ENCODE data around the gene SEPHS2.
"Not testable (repeated sequence)": the region's sequence is repeated elsewhere in the genome, so short reads cannot be mapped to it uniquely, and the experiment has no call there.

The SEPHS2 gene

GRCh38 chr16:30461426-30461825 lies 15.8 kb upstream of the SEPHS2 start:
- not testable (repeated sequence) for DNase-seq

- no peak for DNase-seq
These were observed 13.8 kb upstream of the SEPHS2 start for GRCh38 chr16:30459456-30459855.

GRCh38 chr16:30458561-30459394 lies 13.1 kb upstream of the SEPHS2 start:
- DNase-seq = peak; percentile 91

DNA sequence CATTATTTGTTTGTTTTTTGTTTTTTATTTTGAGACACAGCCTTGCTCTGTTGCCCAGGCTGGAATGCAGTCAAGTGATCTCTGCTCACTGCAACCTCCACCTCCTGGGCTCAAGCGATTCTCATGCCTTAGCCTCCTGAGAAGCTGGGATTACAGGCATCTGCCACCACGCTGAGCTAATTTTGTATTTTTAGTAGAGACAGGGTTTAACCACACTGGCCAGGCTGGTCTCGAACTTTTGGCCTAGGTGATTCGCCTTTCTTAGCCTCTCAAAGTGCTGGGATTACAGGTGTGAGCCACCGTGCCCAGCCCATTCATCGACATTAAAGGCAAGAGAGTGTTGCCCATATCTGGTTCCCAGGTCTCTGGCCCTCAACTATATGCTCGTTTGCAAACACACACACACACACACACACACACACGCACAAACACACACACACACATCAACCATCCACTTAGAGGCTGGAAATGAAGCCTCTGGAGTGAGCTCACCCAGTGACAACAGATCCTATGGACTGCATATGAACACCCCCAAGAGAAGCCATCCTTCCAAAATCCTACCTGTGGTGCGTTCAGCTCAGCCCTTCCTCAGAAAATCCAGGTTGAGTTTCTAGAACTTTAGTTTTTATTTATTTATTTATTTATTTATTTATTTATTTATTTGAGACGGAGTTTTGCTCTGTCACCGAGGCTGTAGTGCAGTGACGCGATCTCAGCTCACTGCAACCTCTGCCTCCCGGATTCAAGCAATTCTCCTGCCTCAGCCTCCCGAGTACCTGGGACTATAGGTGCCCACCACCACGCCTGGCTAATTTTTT lies 12.3 kb upstream of the SEPHS2 start:
- no peak for DNase-seq

DNA sequence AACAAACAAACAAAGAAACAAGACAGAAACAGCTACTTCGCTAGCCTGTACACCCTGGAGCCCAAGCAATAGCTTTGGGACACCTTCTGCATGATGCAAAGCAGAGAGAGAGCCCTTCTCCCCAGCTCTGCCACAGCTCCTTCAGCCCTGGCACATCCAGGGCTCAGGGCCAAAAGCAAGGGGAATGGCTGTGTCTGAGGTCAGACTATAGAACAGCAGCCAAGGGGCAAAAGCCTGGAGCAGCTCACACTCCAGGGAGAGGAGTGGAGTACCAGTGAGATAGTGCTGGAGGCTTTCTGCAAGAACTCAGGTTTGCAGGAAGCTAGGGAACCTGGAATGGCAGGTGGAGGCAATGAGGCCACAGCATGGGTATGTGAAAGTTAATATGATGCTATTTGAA lies 11.6 kb upstream of the SEPHS2 start:
- DNase-seq = no peak

GRCh38 chr16:30456302-30456701 lies 10.6 kb upstream of the SEPHS2 start:
- no peak for DNase-seq

GRCh38 chr16:30452709-30453580 lies 7.3 kb upstream of the SEPHS2 start:
- DNase-seq = not testable (repeated sequence)

DNA sequence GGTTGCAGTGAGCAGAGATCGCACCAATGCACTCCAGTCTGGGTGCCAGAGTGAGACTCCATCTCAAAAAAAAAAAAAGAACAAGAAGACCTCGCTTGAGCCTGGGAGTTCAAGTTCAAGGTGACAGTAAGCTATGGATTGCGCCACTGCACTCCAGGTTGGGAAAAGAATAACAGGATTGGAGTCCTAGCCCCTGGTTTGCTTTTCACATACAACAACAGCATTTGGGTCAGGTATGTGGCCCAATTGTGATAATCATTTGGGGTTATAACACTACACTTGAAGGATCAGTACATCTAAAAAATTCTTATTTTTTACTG lies 3.4 kb upstream of the SEPHS2 start:
- DNase-seq = no peak

GRCh38 chr16:30447512-30448226 lies 2.0 kb upstream of the SEPHS2 start:
- no peak for DNase-seq

DNA sequence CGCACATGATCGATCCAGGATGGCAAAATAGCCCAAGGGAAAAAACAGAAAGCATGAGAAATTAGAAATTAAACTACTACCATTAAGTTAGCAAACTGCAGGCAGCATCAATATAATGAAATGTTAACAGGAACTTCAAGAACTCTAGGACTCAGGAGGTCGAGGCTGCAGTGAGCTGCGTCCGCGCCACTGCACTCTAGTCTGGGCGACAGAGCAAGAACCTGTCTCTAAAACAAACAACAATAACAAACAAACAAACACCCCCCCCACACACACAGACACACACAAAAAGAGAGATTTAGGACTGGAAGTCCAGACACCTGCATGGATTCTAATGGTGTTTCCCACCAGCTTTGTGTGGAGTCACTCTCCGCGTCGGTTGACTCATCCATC lies 525 bp upstream of the SEPHS2 start:
- no peak for DNase-seq

DNA sequence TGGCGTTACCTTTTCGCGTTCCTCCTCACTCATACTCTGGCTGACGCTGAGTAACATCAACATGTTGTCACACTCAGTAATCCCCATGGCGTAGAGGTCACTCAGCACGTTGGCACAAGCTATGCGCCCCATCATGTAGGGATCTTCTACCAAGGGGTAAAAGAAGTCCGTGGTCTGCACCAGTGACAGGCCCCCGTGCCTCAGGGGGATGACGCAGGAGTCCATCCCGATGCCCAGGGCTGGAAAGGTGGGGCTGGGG lies 596 bp downstream of the SEPHS2 start:
- DNase-seq = no peak

DNA sequence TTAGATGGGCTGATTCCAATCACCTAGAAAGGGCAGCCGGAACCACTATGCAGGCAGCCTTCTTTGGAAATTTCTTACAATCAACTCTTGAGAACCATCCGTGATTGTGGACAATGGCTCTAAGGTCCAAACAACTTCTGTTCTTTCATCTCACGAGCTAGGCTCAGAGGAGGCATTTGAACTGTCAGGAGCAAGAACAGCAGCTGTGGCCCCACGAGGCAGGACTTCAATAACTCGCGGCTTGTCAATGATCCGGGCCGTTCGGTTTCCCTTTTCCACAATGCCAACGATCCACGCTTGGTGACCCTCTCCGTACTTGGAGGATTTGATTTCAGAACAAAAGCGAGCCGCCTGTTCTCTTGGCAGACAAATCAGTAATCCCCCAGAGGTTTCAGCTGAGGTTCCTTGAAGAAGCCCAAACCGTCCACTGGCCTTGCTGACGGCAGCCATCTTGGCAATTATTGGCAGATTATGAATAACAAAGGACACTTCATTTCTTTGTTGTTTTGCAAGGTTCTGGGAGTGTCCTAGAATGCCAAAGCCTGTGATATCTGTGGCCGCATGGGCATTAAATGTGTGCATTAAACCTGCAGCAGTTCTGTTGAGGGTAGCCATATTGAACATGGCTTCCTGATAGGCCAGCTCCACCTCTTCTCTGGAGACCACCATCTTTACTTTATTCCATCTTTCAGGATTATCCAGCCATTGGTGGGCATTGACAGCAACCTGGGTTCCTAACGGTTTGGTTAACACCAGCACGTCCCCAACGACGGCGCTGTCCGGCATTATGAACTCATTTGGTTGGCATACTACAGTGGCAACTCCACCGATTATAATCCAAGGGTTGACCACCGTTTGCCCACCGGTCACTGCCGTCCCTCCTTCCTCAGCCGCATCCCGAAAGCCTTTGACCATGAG lies 1.2 kb downstream of the SEPHS2 start:
- no peak for DNase-seq

GRCh38 chr16:30443631-30444030 lies 2.0 kb downstream of the SEPHS2 start:
- DNase-seq = no peak

DNA sequence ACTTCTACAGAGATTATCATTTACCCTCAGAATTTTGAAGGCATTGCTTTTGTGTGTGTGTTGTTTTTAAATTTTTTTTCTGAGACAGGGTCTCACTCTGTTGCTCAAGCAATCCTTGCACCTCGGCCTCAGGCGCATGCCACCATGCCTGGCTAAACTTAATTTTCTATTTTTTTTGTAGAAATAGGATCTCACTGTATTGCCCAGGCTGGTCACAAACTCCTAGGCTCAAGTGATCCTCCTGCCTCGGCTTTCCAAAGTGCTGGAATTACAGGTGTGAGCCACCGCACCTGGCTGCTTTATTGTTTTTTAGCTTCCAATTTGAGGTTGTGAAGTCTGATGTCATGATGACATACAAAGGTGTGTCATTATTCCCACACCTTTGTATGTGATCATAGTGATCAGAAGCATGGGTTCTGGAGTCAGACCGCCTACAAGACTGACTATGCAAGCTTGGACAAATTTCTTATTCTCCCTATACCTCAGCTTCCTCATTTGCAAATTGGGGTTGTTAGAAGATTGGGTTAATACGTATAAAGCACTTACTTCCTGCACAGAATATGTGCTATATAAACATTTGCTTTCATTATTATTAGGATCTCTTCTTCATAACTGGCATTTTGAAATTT lies 5.8 kb downstream of the SEPHS2 start:
- DNase-seq = no peak

DNA sequence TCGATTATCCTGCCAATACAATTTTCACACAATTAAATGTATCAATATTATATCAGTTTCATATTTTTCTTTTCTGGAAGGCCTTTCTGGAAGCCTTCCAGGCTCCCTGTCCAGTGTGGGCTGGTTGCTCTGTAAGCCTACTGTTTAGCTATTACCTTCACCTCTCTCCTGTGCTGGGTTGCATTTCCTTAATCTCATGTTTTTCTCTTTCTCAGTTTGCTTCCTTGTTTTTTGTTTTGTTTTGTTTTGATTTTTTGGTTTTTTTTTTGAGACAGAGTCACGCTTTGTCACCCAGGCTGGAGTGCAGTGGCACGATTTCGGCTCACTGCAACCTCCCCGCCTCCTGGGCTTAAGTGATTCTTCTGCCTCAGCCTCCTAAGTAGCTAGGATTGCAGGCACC lies 6.8 kb downstream of the SEPHS2 start:
- no peak for DNase-seq

DNA sequence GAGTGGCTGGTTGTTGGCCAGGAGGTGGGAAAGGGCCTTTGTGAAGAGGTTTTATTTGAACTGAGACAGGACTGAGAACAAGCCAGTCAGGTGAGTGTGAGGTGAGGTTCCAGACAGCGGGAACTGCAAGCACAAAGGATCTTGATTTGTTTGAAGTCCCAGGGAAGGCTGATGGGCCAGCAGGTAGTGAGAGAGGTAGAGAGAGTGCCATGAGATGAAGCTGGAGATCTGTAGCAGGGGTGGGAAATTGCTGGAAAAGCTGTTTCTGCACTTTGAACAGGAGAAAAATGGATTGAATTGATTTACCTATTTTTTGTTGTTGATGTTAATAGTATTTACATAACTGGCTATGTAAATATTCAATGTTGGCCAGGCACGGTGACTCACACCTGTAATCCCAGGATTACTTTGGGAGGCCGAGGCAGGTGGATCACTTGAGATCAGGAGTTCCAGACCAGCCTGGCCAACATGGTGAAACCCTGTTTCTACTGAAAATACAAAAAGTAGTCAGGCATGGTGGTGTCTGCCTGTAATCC lies 8.1 kb downstream of the SEPHS2 start:
- no peak for DNase-seq

DNA sequence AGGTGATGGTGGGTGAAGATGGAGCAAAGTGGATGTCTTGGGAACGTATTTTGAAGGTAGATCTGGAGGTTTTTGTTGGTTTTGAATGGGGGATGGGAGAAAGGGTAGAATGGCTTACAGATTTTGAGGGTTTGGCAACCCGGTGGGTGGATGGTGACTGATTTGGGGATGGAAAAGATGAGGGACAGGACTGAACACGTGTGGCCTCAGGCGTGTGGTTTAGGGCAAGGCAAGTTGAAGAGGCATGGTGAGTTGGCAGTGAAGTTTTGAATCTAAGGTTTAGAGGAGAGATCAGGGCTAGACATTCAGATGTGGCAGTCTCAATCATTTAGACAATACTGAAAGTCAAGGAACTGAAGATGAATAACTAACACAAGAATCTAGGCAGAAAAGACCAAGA lies 10.8 kb downstream of the SEPHS2 start:
- DNase-seq = no peak

DNA sequence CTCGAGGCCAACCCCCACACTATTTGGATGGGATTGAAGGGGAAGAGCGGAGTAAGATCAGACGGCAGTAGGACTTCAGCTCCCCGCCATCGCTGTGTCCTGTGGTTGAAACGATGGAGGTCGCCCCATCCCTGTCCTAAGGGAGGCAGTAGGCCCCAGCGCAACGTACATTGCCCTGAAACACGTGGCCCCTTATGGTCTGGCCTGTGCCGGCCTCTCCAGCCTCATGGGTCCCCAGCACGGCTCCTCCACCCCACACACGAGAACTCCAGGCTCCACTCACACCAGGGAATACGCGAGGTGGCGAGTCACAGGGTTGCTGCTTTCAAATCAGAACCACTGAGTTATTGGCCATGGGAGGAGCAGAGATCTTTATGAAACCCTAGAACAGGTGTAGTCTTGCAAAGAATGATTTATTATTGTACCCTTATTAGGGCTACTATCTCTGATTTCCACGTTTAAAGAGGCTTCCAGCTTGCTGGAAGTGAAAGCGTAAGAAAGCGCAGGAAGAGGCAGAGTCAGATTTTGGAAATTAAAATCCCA lies 15.2 kb downstream of the SEPHS2 start:
- no peak for DNase-seq

DNA sequence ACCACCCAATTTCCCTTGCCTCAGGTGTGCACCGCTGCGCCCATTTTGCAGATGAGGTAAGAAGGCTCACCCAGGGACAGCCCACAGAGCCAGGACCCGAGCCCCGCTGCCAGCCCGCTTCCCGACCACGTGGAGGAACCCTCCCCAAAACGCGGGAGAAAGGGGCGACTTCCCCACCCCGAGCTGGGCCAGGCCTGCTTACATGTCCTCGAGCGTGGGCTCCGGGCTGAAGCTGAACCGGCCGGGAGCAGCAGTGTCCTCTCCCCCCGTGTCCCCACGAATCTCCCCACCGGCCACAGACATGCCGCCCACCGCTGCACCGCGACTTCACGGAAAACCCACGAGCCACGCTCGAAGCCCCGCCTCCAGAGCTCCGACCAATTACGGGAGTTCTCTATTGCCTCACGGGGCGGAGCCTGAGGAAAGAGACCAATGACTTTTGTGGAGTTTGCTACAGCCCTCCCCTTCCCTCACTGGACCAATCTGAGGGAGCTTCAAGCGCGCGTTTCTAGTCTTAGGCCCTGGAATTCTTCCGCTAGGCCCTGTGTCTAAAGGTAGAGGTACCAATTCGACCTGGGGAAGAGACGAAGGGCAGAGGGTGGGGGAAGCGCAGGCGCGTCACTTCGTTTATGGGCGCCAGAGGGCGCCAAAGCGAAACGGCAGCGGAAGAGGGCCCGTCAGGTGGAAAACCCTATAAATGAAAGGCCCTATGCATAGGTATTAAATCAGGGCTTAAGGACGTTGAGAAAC lies 15.8 kb downstream of the SEPHS2 start, which contains the start of gene DCTPP1:
TSS of gene DCTPP1 (minus strand) at position 353 of the 750 bp plus-strand sequence. CDS start at position 303, 50 bp downstream.
- peak; percentile 98 for DNase-seq

- no peak for DNase-seq
These were observed 16.3 kb downstream of the SEPHS2 start for GRCh38 chr16:30429418-30429677.

All from KG1 (cell line).